HEK293T (cell line): ENCODE data around the gene MAP3K10.

Source experiments
- CTCF ChIA-PET: fragments of 350-600 bp; formaldehyde crosslinking; extraction: SDS; loops from one replicate; lab custom pipeline; 2021; ENCODE audit warnings: antibody characterized with exemption, inconsistent platforms; lab: Yijun Ruan, JAX
- POLR2A ChIA-PET: fragments of 350-600 bp; formaldehyde crosslinking; extraction: SDS; loops from one replicate; lab custom pipeline; 2020; ENCODE audit warnings: antibody characterized with exemption, inconsistent platforms; lab: Yijun Ruan, JAX
- DNase-seq: peaks from one replicate; pipeline ENCODE4 v3.0.0; 2012; ENCODE audit warnings: mixed read lengths; ENCODE audit errors: extremely low spot score
- ARNT ChIP-seq: fragments of 450-650 bp; IDR thresholded peaks from 2 replicates; pipeline ENCODE4 v1.6.1; 2017; ENCODE audit warnings: mild to moderate bottlenecking
- BHLHE40 ChIP-seq: fragments of 450-650 bp; IDR thresholded peaks from 2 replicates; pipeline ENCODE4 v1.6.1; 2016; ENCODE audit warnings: mild to moderate bottlenecking, moderate library complexity, borderline replicate concordance
- CTBP1 ChIP-seq: fragments of 450-650 bp; IDR thresholded peaks from 2 replicates; pipeline ENCODE4 v1.6.1; 2016; ENCODE audit warnings: borderline replicate concordance
- ELF4 ChIP-seq: fragments of 450-650 bp; IDR thresholded peaks from 2 replicates; pipeline ENCODE4 v1.6.1; 2017; ENCODE audit warnings: antibody characterized with exemption
- FOXA1 ChIP-seq: fragments of 450-650 bp; IDR thresholded peaks from 2 replicates; pipeline ENCODE4 v1.6.1; 2016; ENCODE audit warnings: mild to moderate bottlenecking
- FOXK2 ChIP-seq: fragments of 450-650 bp; IDR thresholded peaks from 2 replicates; pipeline ENCODE4 v1.6.1; 2016; ENCODE audit warnings: mild to moderate bottlenecking
- FOXM1 ChIP-seq: fragments of 450-650 bp; IDR thresholded peaks from 2 replicates; pipeline ENCODE4 v1.6.1; 2017; ENCODE audit warnings: mild to moderate bottlenecking, borderline replicate concordance
- HDGF ChIP-seq: fragments of 450-650 bp; IDR thresholded peaks from 2 replicates; pipeline ENCODE4 v1.6.1; 2017; ENCODE audit warnings: antibody characterized with exemption, borderline replicate concordance
- L3MBTL2 ChIP-seq: fragments of 450-650 bp; conservative IDR thresholded peaks from 2 replicates; pipeline ENCODE4 v1.6.1; 2016; ENCODE audit warnings: mild to moderate bottlenecking
- LEF1 ChIP-seq: fragments of 450-650 bp; IDR thresholded peaks from 2 replicates; pipeline ENCODE4 v1.6.1; 2017; ENCODE audit warnings: mild to moderate bottlenecking, borderline replicate concordance
- NFRKB ChIP-seq: fragments of 450-650 bp; IDR thresholded peaks from 2 replicates; pipeline ENCODE4 v1.6.1; 2016; ENCODE audit warnings: mild to moderate bottlenecking, moderate library complexity
- SP1 ChIP-seq: fragments of 450-650 bp; IDR thresholded peaks from 2 replicates; pipeline ENCODE4 v1.6.1; 2017
- SUZ12 ChIP-seq: fragments of 450-650 bp; IDR thresholded peaks from 2 replicates; pipeline ENCODE4 v1.6.1; 2016; ENCODE audit warnings: mild to moderate bottlenecking
- TARDBP ChIP-seq: fragments of 450-650 bp; IDR thresholded peaks from 2 replicates; pipeline ENCODE4 v1.6.1; 2016
- ZNF384 ChIP-seq: fragments of 450-650 bp; IDR thresholded peaks from 2 replicates; pipeline ENCODE4 v1.6.1; 2016
- TF ChIP-seq, protein P1 (sequence below): fragments of 450-650 bp; IDR thresholded peaks from 2 replicates; pipeline ENCODE4 v1.6.1; 2016

Gene MAP3K10

DNA sequence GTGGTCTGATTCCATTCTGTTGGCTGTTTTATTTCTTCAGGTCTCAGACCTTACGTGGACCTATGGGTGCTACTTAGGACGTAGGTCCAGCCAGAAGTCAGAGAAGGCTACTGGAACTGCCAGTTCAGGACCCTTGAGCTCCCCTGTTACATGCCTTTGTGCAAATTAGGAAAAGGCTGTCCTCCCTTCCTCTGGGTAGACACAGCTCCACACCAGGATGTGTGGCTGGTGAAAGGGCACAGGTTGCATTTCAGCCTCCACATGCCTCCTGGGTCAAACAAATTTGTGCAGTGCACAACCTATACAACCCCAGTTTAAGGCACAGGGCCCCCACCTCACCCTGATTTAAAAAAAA, 43.9 kb upstream of the MAP3K10 start:
- ChIA-PET CTCF (interaction anchor here (0.6 to 1.0 kb wide), 3 partner anchors 11 to 83 kb away, joined by 3 to 4 read pairs (median 4); no protein-coding TSS in a partner anchor), POLR2A (interaction anchor here (0.6 to 0.7 kb wide), 2 partner anchors 17 to 43 kb away, joined by 3 read pairs; no protein-coding TSS in a partner anchor)
- TF ChIP-seq SP1, result no peak
- TF ChIP-seq NFRKB, result no peak
- no peak for TF ChIP-seq FOXA1
- no peak for TF ChIP-seq HDGF
- no peak for TF ChIP-seq TARDBP
- no peak for TF ChIP-seq ZNF384
- no peak for TF ChIP-seq L3MBTL2
- TF ChIP-seq ARNT, result no peak
- no peak for TF ChIP-seq ELF4
- no peak for TF ChIP-seq FOXK2
- TF ChIP-seq FOXM1, result no peak
- no peak for DNase-seq

DNA sequence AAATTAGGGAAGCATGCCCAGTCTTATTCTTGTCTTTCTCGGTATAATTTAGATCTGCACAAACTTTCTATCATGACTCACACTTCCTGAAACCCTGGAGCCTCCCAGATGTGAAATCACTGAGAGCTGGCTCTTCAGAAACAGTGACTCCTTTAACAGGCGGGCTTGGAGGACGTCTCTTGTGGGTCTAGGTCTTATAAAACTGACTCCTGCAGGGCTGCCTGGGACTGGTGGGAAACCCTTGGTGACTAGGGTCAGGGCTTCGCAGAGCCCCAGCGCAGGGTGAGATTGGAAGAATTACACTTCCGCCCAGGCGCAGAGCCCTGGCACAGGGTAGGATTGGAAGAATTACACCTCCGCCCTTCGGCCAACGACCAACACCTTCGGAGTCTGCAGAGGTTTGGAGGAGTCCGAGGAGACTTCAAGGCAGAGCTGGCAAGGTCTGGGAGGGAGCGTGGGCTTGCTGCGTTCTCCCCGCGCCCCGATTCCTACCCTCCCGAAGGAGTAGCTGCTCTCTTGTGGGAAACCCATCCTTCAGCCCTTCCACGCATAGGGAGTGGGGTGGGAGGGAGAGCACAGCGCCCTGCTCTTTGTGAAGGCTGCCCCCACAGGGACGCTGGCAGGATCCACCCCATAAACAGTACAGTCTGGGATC, 43.4 kb upstream of the MAP3K10 start:
- no peak for DNase-seq
- CTCF ChIA-PET, result interaction anchor here (0.6 to 1.0 kb wide), 3 partner anchors 11 to 83 kb away, joined by 3 to 4 read pairs (median 4); no protein-coding TSS in a partner anchor
- POLR2A ChIA-PET, result interaction anchor here (0.7 kb wide), 1 partner anchor 16 kb away, joined by 3 read pairs; no protein-coding TSS in a partner anchor
- TF ChIP-seq NFRKB (no peak), L3MBTL2 (no peak), ELF4 (no peak), BHLHE40 (no peak), FOXA1 (no peak), FOXK2 (no peak), ARNT (no peak), TARDBP (no peak), SUZ12 (no peak), FOXM1 (no peak), SP1 (no peak), CTBP1 (no peak), ZNF384 (no peak), HDGF (no peak), LEF1 (no peak)
- TF ChIP-seq, protein P1, sequence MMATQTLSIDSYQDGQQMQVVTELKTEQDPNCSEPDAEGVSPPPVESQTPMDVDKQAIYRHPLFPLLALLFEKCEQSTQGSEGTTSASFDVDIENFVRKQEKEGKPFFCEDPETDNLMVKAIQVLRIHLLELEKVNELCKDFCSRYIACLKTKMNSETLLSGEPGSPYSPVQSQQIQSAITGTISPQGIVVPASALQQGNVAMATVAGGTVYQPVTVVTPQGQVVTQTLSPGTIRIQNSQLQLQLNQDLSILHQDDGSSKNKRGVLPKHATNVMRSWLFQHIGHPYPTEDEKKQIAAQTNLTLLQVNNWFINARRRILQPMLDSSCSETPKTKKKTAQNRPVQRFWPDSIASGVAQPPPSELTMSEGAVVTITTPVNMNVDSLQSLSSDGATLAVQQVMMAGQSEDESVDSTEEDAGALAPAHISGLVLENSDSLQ, result no peak

DNA sequence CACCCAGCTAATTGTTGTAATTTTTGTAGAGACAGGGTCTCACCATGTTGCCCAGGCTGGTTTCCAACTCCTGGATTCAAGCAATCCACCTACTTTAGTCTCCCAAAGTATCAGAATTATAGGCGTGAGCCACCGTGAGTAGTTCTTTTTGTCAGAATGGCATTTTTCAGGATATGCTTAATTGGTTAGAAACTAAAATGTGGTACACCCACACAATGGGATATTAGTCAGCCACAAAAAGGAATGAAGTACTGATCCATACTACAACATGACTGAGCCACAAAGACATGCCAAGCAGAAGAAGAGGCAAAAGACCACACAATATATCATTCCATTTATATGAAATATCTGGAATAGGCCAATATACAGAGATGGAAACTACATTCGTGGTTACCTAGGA, 41.7 kb upstream of the MAP3K10 start:
- CTCF ChIA-PET, result no interaction called here
- TF ChIP-seq TARDBP (no peak), FOXK2 (no peak), CTBP1 (no peak), LEF1 (no peak), BHLHE40 (no peak), ZNF384 (no peak), SP1 (no peak), ARNT (no peak), NFRKB (no peak), FOXA1 (no peak), FOXM1 (no peak)
- TF ChIP-seq, protein P1, result no peak

DNA sequence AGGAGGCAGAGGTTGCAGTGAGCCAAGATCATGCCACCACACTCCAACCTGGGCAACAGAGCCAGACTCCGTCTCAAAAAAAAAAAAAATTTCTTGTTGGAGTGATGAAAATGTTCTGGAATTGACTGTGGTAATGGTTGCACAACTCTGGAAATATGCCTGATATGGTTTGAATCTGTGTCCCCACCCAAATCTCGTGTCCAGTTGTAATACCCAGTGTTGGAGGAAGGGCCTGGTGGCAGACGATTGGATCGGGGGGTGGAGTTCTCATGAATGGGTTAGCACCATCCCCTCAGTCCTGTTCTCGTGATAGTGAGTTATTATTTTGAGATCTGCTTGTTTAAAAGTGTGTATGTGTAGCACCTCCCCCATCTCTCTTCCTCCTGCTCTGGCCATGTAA, 41.1 kb upstream of the MAP3K10 start:
- ChIA-PET CTCF (interaction anchor here (1.2 kb wide), 1 partner anchor 15 kb away, joined by 3 read pairs; no protein-coding TSS in a partner anchor), POLR2A (no interaction called here)
- DNase-seq, result no peak

More for the DNA sequence above, 41.7 kb upstream of the MAP3K10 start:
- DNase-seq, result no peak
- POLR2A ChIA-PET, result no interaction called here

DNA sequence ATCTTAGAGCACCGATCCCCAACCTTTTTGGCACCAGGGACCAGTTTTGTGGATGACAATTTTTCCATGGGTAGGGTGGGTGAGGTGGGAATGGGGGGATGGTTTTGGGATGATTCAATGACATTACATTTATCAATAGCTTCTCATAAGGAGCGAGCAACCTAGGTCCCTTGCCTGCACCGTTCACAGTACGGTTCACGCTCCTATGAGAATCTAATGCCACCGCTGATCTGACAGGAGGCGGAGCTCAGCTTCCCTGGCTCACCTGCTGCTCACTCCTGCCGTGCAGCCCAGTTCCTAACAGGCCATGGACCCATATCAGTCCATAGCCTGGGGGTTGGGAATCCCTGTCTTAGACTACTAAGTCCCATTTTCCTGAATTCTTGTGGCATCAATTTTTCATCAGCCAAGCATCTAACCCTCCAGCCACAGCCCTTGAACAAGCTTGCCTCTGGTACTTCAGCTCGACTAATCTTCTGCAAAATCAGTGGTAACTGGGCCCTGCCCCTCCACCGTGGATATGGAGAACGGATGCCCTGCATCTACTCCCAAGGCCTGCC, 37.0 kb upstream of the MAP3K10 start:
- TF ChIP-seq NFRKB, result no peak
- no peak for TF ChIP-seq BHLHE40
- TF ChIP-seq ELF4, result no peak
- no peak for TF ChIP-seq TARDBP
- TF ChIP-seq SUZ12, result no peak
- TF ChIP-seq ARNT, result no peak
- TF ChIP-seq ZNF384, result no peak
- no peak for TF ChIP-seq L3MBTL2
- no peak for TF ChIP-seq CTBP1
- TF ChIP-seq LEF1, result no peak
- no peak for TF ChIP-seq FOXA1
- TF ChIP-seq, protein P1, result no peak
- no peak for TF ChIP-seq FOXM1
- TF ChIP-seq SP1, result no peak
- no peak for TF ChIP-seq FOXK2
- no peak for TF ChIP-seq HDGF
- CTCF ChIA-PET, result no interaction called here
- POLR2A ChIA-PET, result no interaction called here
- no peak for DNase-seq

More for the DNA sequence above, 41.1 kb upstream of the MAP3K10 start:
- no peak for TF ChIP-seq NFRKB
- TF ChIP-seq SUZ12, result no peak
- TF ChIP-seq FOXA1, result no peak
- no peak for TF ChIP-seq FOXK2
- TF ChIP-seq CTBP1, result no peak
- TF ChIP-seq ZNF384, result no peak
- TF ChIP-seq, protein P1, result no peak
- TF ChIP-seq L3MBTL2, result no peak
